Measurements from ENCODE around the gene TIAM2.

TIAM2 gene

DNA sequence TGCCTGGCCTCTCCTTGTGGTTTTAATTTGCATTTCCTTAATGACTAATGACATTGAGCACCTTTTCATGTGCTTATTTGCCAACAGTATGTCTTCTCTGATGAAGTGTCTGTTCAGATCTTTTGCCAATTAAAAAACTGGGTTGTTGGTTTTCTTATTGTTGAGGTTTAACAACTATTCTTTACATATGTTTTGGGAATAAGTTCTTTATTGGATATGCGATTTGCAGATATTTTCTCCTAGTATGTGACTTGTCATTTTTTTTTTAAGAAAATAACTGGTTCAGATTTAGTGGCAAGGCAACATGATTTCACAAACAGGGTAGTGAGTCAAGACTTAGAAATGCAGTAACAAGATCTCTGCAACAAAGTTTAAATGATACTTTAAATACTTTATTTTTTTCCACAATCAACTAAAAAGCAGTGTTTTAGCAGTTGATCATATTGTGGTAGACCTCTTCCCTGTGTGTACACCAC lies 67.8 kb downstream of the TIAM2 start:
- no peak for DNase-seq (ENCODE audit: low spot score)

DNA sequence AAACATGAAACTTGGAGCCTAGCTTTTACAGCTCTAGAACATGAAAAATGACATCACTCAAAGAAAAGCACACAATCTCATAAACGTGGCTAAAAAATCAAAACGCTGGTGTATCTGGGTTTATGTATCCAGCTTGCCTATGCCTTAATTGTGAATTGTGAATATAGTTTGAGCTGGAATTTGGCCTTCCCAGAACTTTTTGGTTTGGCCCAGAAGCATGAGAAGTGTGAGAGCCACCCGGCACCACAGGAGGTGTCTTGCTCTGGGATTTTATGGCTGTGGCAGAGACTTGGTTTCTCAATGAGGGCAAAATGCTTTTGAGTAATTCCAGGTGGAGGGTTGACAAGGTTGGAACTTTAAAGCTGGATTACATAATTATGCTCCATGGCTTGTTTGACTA lies 69.2 kb downstream of the TIAM2 start:
- DNase-seq (ENCODE audit: low spot score): no peak

DNA sequence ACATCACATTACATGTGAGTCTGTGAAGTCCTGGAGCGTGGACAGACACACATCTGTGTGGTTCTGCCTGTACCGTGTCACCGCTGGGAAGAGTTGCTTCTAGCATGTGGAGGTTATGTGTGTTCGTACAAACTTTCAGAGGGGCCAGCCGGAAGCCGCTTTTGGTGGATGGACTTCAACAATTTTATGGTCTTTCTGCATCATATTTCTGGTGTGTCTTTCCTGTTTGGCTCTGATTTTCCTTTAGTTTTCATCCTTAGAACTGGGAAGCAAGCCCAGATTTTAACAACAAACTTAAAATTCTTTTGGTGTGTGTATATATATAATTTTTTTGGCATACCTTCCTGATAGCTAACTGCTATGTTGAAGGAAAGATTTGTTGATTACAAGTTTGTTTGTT lies 71.2 kb downstream of the TIAM2 start:
- DNase-seq (ENCODE audit: low spot score): no peak

DNA sequence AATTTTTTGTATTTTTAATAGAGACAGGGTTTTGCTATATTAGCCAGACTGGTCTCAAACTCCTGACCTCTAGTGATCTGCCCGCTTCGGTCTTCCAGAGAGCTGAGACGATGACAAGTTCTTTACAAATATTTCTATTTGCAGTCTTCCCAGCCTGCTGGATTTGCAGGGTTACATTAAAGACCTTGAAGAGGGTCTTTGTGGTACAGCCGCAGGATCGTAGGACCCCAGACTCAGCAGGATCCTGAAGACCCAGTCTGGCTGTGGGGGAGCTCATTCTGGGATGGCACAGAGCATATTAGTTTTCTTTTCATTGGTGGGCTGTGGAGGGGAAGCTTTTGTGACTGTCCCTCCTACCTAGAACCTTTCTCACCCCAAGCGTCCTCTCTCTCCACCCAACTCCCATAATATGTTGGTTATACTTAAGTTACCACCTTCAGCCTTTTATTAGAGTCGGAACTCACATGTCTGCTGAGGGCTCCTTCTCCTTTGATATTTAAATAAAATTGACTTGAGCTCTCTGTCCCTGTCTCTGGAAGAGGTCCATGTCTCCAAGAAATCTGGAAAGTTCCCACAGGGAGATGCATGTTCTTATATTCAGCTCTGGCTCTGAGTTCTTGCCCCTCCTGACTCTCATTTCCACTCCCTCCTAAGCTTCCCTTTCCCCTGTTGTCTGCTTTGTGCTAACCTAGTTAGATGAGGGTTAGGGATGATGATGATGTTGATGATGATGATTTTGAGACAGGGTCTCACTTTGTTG lies 72.0 kb downstream of the TIAM2 start:
- DNase-seq (ENCODE audit: low spot score): no peak

DNA sequence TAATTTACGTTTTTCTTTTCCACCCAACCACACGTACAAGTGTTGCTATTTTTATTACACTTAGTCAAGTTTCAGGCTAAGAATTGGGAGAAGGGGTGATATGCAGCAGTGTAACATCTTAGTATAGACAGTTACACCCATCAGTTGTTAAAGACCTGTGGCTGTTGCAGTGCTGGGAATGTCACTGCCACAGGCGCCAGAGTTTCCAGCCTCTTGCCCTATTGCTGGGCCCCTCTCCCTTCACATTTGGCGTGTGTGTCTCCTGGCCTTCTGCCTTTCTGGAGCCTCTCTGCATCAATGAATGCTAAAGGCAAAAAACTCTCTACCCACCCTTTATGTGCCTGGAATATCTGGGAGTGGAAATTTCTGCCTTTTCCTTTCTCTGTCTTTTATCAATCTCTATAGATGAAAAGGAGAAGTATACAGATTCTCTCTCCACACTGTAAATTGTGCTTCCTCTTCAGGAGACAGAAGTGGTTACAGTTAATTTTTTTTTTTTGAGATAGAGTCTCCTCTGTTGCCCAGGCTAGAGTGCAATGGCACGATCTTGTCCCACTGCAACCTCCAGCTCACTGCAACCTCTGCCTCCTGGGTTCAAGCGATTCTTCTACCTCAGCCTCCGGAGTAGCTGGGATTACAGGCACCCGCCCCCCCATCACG lies 73.0 kb downstream of the TIAM2 start:
- DNase-seq (ENCODE audit: low spot score): no peak

DNA sequence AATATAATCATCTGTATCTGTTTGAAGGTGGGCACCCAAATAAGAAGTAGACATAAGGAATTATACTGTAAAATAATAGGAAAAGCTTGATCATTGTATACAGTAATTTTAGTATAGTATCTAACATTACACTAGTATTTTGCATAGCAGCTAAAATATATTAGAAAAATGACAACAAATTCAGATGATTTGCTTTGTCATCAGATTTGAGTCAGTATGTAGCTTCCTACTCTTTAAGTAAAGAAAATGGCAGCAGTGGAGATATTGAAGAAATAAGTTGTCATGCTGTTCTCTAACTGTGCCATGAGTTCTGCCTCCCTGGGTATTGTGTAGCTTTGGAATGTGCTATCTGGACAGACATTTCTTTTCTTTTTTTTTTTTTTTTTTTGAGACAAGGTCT lies 74.4 kb downstream of the TIAM2 start:
- DNase-seq (ENCODE audit: low spot score): no peak

DNA sequence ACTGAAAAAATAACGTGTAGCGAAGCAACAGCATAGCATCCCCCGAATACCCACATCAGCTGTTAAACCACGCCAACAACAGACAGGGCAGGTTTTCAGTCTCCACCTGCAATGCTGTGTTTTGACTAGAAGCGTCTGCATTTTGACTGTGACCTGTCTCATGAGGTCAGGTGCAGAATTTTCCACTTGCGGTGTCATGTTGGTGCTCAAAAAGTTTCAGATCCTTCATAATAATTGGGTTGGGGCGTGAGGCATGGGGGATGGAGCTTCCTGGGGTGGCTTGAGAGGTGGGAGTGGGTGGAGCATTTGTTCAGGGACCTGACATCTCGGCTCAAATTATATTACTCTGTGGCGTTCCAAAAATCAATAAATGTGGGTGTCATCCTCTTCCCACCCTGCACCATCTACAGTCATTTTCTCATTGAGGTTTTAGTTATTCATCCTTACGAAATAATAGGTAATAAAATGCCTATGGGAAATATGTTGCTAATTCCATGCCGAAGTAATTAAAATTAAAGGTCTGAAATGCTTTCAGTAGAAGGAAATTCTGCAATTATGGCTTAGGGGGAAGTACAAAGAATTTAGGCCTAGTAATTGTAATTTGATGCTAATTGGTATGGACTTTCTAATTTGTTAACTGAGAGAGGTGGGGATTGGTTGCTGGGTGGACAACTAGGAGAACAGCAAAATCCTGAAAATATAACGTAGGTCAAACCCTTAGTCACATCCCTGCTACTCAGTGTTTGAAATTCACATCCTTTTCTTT lies 81.0 kb downstream of the TIAM2 start:
- no peak for DNase-seq (ENCODE audit: low spot score)

DNA sequence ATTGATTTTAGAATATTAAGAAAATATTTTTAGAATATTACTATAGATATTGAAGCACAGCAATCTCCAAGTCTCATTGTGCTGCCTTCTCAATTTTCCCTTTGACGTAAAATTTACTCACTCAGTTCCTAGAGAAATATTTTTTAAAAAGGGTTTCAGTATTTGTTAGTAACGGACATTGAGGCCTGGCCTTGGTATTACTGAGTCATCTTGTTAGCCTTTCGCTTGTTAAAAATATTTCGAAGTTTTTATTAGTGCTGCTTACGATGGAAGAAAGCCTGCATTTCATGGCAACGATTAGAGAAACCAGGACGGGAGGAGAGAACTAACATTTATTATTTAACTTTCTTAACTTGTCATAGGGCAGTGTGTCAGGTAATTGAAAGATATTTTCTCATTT lies 82.2 kb downstream of the TIAM2 start:
- DNase-seq (ENCODE audit: low spot score): no peak

DNA sequence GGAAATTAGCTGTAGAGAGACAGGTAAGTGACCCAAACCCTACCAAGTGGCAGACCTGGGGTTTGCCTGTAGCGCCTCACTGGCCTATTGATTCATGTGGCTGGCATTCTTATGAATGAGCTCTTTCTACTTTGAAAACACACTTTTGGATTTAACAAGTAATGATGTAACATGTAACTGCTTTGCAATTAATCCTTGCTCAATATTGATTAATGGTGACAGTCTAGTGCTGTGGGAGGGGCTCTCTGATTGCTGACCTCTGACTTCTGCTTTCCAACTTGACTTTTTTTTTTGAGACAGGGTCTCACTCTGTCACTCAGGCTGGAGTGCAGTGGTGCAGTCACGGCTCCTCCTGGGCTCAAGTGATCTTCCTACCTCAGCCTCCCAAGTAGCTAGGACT lies 82.7 kb downstream of the TIAM2 start:
- DNase-seq (ENCODE audit: low spot score): no peak

DNA sequence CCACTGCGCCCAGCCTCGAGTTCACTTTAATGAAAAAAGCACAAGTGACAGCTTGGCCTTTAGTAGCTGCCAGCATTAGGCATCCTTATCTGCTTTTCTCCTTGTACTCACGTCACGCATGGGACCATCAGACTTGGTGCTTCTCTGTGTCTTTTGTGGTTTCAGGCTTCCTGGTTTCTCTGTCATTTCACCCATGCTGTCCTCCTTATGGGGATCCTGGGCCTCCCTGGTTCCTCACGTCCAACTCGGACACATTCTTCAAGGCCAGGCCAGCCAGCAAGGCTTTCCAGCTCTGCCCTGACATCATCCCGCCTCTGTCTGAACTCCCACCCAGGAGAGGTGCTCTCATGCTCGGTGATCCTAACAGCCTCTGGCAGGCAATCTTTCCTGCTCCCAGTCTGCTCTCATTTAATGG lies 83.2 kb downstream of the TIAM2 start:
- no peak for DNase-seq (ENCODE audit: low spot score)

DNA sequence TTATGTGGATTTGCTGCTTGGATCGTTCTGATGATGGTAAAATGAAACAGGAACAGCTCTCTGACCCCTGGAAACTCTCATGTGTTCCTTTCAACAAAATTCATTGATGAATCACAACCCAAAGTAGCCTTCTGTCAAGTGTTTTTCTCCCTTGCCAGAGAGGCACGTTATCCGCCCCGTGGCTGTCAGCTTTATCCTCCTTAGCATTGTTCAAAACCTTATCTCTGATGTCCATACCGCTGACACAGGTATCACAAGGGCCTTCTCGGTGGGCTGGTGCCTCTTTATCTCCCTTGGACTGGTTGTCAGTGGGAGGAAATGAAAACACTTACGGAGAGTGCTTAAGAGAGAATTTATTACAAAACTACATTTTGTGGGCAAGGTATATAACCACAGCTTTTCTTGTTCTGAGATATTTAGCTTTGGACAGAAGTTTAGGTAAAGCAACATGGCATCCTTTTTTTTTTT lies 84.9 kb downstream of the TIAM2 start:
- no peak for DNase-seq (ENCODE audit: low spot score)

DNA sequence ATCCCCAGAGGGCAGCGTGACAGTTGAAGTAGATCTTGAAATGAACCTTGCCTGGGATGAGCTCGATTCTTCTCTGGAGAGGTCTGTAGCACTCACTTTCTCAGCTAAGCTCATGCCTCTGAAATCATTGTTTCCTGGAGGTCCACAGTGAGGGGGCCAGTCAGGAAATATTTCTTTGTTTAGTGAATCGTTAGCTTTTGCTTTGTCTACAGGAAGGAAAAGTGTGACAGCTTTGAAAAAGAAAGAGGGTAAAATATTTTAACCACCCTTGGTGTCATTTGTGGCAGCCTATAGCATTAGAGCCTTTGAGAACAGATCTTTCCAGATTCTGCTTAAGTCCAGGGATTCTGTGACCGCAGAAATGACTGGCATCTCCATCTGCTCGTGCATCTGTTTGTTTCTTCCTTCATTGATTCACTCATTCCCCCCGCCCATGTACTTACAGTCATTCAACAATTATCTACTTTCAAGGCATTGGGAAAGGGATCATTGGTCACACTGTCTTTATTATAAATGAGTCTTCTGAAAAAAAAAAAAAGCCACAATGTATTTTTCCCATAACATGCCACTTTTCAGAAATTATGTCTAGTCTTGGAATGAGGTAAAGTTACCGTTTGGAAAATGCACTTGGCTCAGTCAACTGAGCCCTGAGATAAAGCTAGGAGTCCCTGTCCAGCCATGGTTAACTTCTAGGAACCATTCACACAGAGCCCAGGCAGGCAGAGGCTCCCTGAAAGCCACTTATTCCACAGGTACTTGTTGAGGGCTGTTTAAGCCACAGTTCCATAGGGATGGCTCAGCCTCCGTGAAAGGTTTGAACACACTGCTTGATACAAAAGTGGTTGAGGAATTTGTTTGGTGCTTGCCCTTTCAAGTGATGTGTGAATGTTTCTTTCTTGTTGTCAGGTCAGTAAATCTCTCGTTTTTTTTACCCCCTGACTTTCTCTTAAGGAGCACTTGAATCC lies 86.0 kb downstream of the TIAM2 start:
- DNase-seq (ENCODE audit: low spot score): no peak

DNA sequence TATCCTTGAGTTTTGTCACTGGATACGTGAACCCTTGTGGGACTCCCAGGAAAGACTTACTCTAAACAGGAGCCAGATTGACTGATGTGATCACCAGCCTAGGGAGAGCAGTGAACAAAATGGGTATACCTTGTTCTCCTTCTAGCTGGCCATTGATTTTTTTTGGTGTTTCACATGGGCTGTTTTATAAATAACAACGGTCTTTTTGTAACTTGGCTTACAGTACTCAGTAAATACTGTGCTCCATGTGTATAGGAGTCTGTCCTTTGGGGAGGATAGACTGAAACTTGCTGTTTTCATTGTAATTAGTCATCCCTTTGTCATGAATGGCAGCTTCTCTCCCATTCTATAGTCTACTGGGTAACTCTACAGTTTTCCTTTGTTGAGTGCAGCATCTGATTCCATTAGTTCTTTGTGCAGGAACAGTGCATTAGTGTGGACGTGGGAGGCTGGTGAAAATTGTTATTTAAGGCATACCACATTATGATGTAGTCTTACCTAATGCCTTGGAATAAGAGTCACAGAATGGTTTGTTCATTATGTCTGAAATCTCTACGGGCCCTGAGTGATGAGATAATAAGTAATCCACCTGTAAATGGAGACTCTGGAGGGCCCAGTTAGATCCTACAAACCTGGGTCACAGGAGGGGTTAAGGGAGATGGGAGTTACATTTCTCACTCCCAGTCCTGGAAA lies 89.5 kb downstream of the TIAM2 start:
- no peak for DNase-seq (ENCODE audit: low spot score)

DNA sequence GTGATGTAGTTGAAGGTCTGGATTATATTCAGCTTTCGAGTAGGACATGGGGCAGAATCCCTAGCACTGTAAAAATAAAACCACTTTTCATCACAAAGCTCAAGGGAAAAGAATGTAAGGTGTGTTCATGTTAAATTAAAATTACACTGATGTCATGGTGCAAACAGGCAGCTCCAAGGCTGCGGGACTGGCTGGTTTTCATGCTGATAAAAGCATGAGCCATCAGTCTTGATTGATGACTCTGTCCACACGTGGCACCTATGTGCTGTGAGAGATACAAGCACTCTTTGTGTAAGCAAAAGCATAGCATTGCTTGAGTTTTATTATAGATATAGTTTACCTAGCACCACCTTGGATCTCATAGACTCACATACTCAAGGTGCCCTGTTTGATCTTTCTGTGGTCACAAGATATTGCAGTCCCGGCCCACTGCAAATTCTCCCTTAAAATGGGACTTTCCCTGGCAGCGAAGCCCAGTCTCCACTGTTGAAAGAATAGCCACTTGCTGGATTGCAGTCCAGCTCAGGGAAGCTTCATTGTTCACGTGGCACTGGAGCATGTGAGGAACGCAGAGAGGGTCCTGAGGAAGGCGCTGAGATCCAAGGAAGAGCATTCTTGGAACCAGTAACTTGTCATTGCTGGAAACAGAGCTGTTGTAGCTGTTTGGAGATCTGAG lies 90.6 kb downstream of the TIAM2 start:
- DNase-seq (ENCODE audit: low spot score): no peak

DNA sequence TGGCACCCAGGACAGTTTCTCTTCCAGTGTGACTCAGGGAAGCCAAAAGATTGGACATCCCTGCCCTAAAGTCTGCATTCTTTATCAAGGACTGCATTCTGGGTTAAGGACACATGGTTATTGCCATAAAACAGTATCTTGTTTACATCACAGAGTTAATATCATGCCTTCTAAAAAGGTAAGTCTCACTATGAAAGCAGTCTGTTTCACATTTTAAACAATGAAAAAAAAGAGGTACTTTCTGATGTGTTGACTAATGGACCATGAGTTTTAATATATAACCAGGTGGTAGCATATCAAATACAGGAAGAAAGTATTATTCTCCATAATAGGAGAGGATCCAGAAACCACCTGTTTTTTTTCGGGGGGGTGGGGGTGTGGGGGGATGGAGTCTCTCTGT lies 93.7 kb downstream of the TIAM2 start:
- DNase-seq (ENCODE audit: low spot score): no peak

DNA sequence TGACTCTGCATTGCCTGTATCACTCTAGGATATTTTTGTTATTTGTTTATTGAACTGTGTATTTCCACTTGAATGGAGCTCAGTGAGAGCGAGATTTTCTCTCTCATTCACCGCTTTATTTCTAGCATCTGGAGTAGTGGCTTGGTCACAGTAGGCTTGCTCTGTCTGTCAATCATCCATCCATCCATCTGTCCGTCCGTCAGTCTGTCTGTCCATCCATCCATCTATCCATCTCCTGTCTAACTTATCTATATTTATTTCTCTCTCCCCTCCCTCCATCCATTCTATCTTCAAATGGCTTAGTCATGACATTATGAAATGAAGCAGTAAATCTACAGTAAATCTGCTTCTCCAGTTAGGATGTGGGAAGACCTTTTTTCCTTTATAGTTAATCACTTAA lies 94.6 kb downstream of the TIAM2 start:
- no peak for DNase-seq (ENCODE audit: low spot score)

DNA sequence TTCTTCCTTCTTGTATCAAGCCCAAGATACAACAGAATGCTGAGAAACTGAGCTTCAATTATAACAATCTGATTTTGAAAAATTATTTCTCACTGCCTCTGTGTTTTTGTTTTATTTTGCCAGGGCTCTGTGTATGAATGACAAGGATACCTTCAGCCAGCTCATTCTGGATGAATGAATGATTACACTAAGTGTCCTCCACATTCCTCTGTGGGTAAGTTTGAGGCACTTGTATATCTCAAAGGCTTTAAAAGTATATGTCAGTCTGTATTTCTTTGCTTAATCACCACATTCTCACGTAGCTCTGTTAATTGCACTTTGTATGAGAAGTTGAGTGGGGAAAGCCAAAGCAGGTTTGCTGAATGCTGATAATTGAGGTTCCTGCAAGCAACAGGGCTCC lies 95.1 kb downstream of the TIAM2 start:
- DNase-seq (ENCODE audit: low spot score): no peak

DNA sequence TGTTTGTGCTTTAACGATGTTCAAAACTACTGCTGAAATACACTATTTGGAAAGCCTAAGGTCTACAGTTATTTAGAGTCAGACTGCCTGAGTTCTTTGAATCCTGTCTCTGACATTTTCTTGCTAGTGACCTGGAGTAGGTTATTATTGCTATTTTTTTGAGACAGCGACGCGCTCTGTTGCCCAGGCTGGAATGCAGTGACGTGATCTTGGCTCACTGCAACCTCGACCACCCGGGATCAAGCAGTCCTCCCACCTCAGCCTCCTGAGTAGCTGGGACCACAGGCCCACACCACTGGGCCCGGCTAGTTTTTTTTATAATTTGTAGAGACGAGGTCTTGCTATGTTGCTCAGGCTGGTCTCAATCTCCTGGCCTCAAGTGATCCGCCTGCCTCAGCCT lies 96.6 kb downstream of the TIAM2 start:
- DNase-seq (ENCODE audit: low spot score): no peak

DNA sequence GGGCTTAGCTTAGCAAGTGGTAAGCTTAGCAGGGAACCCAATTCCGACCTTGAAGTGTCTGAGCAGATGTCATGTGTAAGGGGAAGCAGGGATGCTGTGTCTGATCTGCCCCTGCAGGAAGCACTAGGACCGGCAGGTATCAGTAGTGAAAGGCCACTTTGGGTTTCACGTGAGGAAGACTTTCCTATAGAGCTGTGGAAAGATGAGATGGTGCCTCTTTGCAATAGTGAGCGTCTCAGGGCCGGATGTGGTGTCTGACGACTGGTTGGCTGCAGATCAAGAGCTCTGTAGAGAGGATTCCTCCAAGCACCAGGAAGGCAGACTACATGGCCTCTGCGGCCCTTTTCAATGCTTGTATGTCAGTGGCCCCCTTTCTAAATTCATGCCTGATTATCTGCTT lies 98.3 kb downstream of the TIAM2 start:
- no peak for DNase-seq (ENCODE audit: low spot score)

DNA sequence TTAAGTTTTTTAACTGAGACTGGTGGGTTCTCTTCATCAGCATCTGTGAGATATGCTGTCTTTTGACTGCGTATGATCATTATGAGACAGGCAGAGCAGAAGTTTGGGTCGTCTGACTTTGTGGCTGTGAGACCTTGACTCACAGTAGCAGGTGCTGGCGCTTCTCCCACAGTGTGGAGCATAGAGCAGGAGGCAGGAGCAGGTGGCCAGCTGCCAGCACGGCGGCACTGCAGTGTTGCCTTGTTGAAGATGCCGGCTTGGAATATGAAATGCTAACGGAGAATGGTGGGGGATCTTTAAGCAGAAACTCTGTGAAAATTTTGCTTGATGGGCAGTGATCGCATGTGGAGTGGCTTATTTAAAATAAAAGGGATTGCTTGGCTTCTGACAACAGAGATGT lies 105.0 kb downstream of the TIAM2 start:
- peak; percentile 80 for DNase-seq (ENCODE audit: low spot score)

DNA sequence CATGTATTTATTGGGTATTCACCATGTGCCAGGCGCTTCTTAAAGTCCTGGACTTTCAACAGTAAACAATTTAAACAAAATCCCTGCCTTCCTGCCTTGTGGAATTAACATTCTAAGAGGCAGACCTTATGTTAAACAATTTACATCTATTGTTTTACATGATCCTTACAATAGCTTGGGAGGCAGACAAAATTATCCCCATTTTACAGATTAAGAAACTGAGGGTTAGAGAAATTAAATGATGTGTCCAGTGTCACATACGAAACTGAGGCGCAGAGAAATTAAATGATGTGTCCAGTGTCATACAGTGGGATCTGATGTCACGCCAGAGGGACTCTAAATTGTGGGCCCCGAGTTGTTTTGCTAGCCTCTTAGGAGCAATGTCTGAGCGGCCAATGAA lies 105.5 kb downstream of the TIAM2 start:
- no peak for DNase-seq (ENCODE audit: low spot score)

Measured in cerebellar cortex (tissue), 1 donor.